ENCODE data around the gene NFE2L2.

The NFE2L2 gene

DNA sequence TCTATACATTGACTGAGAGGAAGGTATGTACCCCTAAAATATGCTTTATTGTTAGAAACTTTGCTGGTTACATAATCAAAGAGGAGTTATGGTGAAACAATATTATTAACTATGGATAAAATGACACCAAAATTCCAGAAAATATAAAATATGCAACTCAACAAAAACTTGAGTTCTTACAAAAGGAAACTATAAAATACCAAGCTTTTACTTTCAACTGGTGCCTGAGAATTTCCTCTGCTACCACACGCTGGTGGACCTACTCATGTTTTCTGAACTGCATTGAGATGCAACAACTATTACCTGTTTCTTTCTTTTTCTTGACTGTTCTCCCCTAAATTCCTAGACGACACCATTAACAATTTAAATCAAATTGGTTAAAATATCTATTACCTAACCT lies 8.2 kb upstream of the NFE2L2 start:
- TF ChIP-seq RARB (CRISPR knock-in tag; IDR thresholded peaks at IDR 0.05) (no peak), ZFP3 (CRISPR knock-in tag; IDR thresholded peaks at IDR 0.05) (no peak), ZNF70 (CRISPR knock-in tag; IDR thresholded peaks at IDR 0.05) (no peak), ZC3H10 (CRISPR knock-in tag; IDR thresholded peaks at IDR 0.05) (no peak), ZNF8 (CRISPR knock-in tag; IDR thresholded peaks at IDR 0.05) (no peak), TCF4 (CRISPR knock-in tag; IDR thresholded peaks at IDR 0.05; ENCODE audit: borderline replicate concordance) (no peak), PPARA (CRISPR knock-in tag; IDR thresholded peaks at IDR 0.05; ENCODE audit: borderline replicate concordance) (no peak), ZFP30 (CRISPR knock-in tag; IDR thresholded peaks at IDR 0.05) (no peak), BACH2 (CRISPR knock-in tag; IDR thresholded peaks at IDR 0.05; ENCODE audit: borderline replicate concordance) (no peak), ZNF565 (CRISPR knock-in tag; conservative IDR thresholded peaks at IDR 0.05; ENCODE audit: low read depth) (no peak), OSR1 (CRISPR knock-in tag; IDR thresholded peaks at IDR 0.05) (no peak), ARNTL (CRISPR knock-in tag; IDR thresholded peaks at IDR 0.05; ENCODE audit: borderline replicate concordance, low read depth) (no peak), ESRRG (CRISPR knock-in tag; IDR thresholded peaks at IDR 0.05) (no peak), SNAI2 (CRISPR knock-in tag; IDR thresholded peaks at IDR 0.05) (no peak), GLIS3 (CRISPR knock-in tag; IDR thresholded peaks at IDR 0.05) (no peak), CSDC2 (CRISPR knock-in tag; IDR thresholded peaks at IDR 0.05) (no peak)
- TF ChIP-seq, protein P1, sequence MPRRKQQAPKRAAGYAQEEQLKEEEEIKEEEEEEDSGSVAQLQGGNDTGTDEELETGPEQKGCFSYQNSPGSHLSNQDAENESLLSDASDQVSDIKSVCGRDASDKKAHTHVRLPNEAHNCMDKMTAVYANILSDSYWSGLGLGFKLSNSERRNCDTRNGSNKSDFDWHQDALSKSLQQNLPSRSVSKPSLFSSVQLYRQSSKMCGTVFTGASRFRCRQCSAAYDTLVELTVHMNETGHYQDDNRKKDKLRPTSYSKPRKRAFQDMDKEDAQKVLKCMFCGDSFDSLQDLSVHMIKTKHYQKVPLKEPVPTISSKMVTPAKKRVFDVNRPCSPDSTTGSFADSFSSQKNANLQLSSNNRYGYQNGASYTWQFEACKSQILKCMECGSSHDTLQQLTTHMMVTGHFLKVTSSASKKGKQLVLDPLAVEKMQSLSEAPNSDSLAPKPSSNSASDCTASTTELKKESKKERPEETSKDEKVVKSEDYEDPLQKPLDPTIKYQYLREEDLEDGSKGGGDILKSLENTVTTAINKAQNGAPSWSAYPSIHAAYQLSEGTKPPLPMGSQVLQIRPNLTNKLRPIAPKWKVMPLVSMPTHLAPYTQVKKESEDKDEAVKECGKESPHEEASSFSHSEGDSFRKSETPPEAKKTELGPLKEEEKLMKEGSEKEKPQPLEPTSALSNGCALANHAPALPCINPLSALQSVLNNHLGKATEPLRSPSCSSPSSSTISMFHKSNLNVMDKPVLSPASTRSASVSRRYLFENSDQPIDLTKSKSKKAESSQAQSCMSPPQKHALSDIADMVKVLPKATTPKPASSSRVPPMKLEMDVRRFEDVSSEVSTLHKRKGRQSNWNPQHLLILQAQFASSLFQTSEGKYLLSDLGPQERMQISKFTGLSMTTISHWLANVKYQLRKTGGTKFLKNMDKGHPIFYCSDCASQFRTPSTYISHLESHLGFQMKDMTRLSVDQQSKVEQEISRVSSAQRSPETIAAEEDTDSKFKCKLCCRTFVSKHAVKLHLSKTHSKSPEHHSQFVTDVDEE (CRISPR knock-in tag; IDR thresholded peaks at IDR 0.05): no peak
- TF ChIP-seq, protein P2, sequence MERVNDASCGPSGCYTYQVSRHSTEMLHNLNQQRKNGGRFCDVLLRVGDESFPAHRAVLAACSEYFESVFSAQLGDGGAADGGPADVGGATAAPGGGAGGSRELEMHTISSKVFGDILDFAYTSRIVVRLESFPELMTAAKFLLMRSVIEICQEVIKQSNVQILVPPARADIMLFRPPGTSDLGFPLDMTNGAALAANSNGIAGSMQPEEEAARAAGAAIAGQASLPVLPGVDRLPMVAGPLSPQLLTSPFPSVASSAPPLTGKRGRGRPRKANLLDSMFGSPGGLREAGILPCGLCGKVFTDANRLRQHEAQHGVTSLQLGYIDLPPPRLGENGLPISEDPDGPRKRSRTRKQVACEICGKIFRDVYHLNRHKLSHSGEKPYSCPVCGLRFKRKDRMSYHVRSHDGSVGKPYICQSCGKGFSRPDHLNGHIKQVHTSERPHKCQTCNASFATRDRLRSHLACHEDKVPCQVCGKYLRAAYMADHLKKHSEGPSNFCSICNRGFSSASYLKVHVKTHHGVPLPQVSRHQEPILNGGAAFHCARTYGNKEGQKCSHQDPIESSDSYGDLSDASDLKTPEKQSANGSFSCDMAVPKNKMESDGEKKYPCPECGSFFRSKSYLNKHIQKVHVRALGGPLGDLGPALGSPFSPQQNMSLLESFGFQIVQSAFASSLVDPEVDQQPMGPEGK (CRISPR knock-in tag; IDR thresholded peaks at IDR 0.05; ENCODE audit: borderline replicate concordance): no peak
- TF ChIP-seq, protein P3, sequence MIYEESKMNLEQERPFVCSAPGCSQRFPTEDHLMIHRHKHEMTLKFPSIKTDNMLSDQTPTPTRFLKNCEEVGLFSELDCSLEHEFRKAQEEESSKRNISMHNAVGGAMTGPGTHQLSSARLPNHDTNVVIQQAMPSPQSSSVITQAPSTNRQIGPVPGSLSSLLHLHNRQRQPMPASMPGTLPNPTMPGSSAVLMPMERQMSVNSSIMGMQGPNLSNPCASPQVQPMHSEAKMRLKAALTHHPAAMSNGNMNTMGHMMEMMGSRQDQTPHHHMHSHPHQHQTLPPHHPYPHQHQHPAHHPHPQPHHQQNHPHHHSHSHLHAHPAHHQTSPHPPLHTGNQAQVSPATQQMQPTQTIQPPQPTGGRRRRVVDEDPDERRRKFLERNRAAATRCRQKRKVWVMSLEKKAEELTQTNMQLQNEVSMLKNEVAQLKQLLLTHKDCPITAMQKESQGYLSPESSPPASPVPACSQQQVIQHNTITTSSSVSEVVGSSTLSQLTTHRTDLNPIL (CRISPR knock-in tag; IDR thresholded peaks at IDR 0.05; ENCODE audit: low read depth): no peak
- TF ChIP-seq, protein P4, sequence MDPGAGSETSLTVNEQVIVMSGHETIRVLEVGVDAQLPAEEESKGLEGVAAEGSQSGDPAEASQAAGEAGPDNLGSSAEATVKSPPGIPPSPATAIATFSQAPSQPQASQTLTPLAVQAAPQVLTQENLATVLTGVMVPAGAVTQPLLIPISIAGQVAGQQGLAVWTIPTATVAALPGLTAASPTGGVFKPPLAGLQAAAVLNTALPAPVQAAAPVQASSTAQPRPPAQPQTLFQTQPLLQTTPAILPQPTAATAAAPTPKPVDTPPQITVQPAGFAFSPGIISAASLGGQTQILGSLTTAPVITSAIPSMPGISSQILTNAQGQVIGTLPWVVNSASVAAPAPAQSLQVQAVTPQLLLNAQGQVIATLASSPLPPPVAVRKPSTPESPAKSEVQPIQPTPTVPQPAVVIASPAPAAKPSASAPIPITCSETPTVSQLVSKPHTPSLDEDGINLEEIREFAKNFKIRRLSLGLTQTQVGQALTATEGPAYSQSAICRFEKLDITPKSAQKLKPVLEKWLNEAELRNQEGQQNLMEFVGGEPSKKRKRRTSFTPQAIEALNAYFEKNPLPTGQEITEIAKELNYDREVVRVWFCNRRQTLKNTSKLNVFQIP (CRISPR knock-in tag; IDR thresholded peaks at IDR 0.05; ENCODE audit: borderline replicate concordance, low read depth): no peak
- no peak for ATAC-seq

DNA sequence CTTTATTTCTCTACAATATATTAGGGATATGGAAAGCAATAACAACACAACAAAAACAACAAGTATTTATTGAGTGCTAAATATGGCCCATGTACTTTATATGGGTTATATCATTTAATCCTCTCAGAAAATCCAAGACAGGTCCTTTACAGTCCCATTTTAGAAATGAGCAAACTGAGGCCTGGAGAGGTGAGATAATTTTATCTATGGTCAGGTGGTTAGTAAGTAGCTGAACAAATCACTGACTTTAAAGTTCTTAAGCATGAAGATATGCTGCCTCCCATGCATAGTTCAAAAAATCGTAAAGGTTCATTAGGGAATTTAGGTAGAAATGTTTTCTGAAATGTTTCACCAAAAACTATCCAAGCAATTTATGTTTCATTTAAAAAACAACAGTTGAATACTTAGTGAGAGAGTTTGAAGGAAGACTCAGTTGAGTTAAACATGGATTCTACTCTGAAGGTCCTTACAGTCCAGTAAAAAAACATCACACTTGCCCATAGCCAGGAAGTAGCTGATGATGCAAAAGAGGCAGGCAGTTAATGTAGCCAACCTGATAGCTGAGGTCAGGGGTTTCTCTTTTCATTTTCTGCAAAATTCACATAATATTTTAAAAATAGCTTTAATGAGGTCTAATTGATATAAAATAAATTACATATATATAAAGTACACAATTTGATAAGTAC lies 7.6 kb upstream of the NFE2L2 start:
- no peak for ATAC-seq

More for the DNA sequence above, 7.6 kb upstream of the NFE2L2 start:
- TF ChIP-seq BACH2 (CRISPR knock-in tag; IDR thresholded peaks at IDR 0.05; ENCODE audit: borderline replicate concordance): no peak
- no peak for TF ChIP-seq ZNF8 (CRISPR knock-in tag; IDR thresholded peaks at IDR 0.05)
- no peak for TF ChIP-seq SNAI2 (CRISPR knock-in tag; IDR thresholded peaks at IDR 0.05)
- TF ChIP-seq, protein P4 (CRISPR knock-in tag; IDR thresholded peaks at IDR 0.05; ENCODE audit: borderline replicate concordance, low read depth): no peak
- TF ChIP-seq ESRRG (CRISPR knock-in tag; IDR thresholded peaks at IDR 0.05): no peak

Data from SK-N-SH treated with all-trans-retinoic acid at 6 μM for 48 hours (cell line).